KG1 (cell line): ENCODE data around the gene POU2AF2.
"Not testable (repeated sequence)": the region's sequence is repeated elsewhere in the genome, so short reads cannot be mapped to it uniquely, and the experiment has no call there.

Experiments
- DNase-seq: peaks from one replicate; lab custom pipeline; 2025; lab: John Stamatoyannopoulos, UW

POU2AF2 gene

DNA sequence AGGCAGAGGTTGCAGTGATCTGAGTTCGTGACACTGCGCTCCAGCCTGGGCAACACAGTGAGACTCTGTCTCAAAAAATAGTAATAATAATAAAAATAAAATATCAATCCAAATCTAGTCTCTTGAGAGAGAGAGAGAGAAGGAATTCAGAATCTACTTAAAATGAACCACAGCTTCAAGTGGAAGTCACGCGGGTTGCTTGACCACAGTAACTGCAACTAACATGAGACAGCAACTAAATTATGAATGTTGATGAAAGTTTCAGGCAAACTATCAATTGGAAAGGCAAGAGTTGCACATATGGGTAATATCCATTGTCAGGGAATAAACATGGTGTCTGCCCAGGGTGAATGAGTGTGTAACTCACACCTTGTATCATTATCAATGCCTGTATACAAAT, 12.5 kb downstream of the POU2AF2 start:
- DNase-seq = no peak

DNA sequence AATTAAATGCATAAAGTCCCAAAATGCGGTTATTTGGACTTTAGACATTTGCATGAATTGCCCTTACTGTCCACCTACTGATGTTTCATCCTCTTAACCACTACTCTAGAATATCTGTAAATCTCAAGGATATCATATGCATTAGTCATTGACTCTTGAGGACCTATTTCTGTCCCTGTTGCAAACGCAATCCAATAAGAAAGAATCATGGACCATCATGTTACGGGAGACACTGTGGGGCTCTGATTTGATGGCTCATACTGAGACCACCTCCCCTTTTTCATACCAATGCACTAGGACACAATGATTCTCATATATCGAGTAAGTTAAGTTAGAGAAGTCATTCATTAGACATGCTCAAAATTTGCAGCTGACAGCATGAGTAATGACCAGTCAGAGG, 14.4 kb downstream of the POU2AF2 start:
- DNase-seq = no peak

DNA sequence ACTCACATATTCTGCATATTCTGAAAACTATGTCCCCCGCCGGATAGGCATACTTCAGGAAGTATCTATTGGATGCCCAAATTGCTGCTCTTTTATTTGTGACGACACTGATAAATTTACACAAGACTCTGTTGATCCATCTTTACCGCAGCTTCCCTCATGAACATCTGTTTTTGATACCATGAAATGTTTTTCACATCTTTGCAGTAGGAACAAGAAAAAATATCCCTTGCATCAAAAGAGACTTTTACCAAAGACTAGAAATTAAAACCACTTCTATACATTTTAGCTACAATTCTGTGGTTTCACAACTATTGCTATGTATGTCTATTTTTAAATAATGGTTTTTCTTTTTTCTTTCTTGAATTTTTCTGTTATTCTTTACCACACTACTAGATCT, 15.3 kb downstream of the POU2AF2 start:
- no peak for DNase-seq

DNA sequence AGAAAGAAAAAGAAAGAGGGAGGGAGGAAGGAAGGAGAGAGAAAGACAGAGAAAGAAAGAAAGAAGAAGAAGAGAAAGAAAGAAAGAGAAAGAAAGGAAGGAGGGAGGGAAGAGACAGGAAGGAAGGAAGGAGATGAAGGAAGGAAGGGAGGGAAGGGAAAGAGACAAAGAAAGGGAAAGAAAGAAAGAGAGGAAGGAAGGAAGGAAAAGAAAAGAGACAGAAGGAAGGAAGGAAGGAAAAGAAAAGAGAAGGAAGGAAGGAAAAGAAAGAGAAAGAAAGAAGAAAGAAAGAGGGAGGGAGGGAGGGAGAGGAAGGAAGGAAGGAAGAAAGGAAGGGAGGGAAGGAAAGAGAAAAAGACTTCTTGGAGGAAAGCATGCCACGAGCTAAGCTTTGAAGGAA, 19.1 kb downstream of the POU2AF2 start:
- no peak for DNase-seq

DNA sequence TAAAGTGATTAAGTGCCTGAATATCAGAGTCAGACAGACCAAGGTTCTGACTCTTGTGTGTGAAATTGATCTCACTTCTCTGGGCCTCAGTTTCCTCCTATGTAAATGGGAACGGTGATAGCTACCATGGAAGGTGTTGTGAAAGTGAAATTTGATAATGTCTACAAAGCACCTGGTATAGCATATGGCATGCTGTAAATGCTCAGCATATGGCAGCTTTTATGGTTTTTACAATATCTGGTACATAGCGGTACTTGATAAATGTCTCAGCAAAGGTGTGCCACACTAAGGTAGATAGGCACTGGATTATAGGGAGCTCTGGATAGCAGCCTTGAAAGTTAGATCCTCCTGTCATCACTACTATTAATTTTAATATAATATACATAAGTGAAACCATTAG, 19.9 kb downstream of the POU2AF2 start:
- DNase-seq = no peak

DNA sequence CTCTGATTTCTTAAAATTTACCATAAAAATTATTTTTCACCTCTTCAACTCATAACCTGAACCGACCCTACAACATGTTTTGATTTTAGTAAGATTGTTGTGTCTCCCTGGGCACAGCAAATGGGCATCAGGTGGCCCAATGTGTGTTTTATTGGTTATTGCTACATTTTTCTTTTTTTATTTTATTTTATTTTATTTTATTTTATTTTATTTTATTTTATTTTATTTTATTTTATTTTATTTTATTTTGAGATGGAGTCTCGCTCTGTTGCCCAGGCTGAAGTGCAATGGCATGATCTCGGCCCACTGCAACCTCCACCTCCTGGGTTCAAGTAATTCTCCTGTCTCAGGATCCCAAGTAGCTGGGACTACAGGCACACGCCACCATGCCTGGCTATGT, 22.8 kb downstream of the POU2AF2 start:
- DNase-seq = not testable (repeated sequence)

DNA sequence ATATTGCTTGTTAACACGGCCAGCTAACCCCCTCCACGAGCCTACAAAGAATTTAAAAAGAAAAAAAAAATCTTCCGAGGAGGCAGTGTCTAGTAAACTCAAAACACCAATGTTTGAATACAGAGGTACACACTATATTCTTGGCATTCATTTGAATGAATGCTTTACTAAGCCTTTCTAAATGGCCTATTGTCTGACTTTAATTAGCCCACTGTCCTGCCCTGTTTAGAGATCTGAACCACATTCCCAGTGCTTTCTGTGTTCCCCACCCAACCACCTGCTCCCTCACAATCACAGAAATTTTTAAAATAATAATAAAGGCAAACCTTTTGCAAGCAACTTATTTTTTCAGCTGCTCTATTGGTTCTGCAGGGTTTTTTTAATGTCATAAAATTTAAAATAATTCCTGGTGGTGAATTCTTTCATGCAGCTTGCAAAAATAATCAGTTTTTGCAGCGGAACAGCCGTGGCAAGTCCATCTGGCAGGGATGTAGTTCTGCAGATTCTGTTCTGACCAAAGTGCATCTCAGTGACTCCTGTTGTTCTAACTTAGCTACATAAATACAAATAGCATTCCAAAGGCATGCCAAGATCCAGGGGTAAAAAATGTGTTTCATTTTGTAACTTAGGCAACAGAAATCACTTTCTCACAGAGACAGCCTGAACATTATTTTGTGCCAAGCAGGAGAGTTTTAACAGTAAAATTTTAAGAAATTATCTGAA, 23.8 kb downstream of the POU2AF2 start:
- no peak for DNase-seq

DNA sequence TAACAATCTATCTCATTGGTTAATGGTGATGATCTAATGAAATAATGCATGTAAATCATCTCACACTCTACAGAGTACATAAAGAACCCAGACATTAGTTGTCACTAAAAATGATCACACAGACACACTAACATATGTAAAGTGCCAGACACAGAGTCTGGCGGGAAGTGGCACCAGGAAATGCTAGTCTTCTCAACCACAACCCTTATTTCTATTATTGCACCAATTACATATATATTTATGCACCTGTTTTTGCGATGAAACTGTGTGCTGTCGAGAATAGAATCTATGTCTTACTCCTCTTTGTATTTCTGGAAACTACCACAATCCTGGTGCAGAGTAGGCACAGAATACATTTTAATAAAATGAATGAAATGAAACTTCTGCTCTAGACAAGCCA, 26.9 kb downstream of the POU2AF2 start:
- DNase-seq = no peak

DNA sequence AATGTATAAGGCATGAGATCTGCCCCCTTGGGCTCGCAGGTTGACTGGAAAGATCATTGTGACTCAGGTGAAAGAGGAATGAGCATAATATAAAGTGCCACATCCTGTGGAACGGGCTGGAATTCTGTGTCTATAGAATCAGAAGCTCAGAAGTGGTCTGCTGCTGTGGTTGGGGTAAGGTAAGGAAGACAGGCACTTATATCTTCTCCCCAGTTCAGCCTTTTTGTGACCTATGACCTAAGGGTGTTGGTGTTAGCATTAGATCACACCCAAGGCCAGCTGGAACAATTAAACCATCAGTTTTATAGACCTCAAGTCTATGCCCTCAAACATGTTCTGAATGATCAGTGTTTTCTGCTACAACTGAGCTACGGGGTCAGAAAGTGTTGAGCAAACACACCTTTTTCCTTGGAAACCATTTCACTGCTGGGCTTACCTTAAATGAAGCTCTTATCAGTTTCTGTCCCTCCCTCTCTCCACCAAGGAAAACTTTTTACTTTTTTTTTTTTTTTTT, 37.1 kb downstream of the POU2AF2 start:
- no peak for DNase-seq

DNA sequence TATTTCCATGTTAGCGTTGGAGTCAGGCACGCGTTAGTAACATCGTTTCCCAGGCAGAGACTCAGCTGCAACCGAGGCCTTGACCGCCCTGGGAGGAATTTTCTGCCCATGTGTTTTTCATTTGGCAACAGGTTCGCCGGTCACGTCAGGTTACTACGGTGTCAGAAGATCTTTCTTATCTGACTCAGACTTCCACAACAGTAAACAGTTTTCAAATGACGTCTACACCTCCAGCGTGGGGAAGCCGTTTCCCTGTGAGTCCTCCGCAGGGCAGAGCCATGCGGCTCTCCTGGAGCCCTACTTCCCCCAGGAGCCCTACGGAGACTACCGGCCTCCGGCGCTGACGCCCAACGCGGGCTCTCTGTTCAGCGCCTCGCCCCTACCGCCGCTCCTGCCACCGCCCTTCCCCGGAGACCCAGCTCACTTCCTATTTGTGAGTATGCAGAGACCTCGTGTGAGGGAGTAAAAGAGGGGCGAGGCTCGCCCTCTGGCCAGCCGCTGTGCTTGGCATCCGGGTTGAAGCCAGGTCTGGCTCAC, 38.5 kb downstream of the POU2AF2 start:
- no peak for DNase-seq

DNA sequence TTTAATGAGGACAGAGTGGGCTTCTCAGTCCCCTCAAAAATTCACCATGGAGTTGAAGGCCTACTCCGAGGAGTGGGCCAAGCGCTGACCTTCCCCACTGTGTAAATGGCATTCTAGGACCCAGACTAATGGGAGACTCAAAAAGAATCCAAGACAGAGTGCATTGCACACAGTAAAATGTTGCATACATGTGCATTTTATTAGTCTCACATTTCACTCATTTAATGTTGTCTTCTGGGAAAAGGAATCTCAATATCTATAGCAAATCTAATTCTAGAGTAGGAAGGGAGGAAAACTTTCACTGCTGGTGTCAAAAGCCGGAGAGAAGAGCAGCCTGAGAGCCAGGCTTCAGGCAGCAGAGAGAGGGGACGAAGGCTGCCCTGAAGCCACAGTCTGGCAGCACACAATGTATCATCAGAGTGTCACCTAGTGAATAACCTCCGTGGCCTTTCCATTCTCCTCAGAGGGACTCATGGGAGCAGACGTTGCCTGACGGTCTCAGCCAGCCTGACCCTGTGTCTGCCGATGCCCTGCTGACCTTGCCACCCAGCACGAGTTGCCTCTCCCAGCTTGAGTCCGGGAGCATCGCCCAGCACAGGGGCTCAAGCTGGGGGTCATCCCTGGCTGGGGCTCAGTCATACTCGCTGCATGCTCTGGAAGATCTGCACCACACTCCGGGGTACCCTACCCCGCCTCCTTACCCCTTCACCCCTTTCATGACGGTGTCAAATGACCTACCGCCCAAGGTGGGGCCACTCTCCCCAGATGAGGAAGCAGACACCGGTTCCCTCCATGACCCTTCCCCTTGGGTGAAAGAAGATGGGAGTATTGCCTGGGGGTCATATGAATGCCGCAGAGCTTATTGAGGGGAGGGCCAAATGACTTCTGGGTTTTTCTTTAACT, 39.9 kb downstream of the POU2AF2 start:
- DNase-seq = no peak

DNA sequence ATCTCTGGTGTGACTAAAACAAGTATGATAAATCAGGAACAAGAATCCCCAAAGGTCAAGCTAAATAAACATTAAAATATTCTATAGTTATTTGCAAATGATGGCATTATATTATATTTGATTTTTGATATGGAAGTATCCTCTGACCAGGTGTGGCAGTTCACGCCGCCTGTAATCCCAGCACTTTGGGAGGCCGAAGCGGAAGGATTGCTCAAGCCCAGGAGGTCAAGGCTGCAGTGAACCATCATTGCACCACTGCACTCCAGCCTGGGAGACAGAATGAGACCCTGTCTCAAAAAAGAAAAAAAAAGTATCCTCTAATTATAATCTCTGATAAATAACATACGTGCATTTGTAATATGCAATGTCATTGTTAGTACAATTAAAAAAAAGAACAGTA, 46.2 kb downstream of the POU2AF2 start:
- no peak for DNase-seq

DNA sequence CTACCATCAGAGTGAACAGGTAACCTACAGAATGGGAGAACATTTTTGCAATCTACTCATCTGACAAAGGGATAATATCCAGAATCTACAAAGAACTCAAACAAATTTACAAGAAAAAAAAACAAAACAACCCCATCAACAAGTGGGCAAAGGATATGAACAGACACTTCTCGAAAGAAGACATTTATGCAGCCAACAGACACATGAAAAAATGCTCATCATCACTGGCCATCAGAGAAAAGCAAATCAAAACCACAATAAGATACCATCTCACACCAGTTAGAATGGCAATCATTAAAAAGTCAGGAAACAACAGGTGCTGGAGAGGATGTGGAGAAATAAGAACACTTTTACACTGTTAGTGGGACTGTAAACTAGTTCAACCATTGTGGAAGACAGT, 46.9 kb downstream of the POU2AF2 start:
- not testable (repeated sequence) for DNase-seq

DNA sequence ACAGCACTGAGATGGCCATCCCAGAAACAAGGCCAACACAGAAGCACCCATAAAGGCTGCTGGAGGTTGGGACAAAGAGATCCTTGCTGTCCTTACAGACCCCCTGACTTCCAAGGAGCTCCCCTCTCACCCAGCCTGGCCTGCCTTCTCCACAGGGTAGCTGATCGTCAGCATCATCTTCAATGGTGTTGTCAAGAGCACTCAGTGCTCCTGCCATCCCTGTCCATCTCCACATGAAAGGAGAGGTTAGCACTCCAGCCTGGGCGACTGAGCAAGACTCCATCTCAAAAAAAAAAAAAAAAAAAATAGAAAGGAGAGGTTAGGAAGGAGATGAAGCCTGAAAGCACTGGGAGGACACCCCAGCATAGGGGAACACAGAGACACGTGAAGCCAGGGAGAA, 50.7 kb downstream of the POU2AF2 start:
- no peak for DNase-seq

DNA sequence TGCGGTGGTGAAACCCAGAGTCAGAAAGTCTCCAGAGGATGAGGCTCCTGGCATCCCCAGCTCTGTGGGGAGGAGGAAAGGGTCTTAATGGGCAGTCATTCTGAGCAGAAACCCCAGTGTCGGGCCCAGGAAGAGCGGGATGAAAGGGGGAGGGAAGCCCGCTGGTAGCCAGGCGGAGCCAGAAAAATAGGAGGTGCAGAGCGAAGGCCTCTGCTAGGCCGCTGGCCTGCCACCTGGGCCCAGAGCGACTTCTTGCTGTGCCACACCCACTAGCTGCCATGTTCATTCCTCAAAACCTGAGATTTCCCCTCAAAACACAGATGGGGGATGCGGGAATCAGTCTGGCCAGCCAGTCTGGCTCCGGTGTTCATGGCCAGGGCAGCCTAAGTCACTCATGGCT, 52.2 kb downstream of the POU2AF2 start:
- no peak for DNase-seq

DNA sequence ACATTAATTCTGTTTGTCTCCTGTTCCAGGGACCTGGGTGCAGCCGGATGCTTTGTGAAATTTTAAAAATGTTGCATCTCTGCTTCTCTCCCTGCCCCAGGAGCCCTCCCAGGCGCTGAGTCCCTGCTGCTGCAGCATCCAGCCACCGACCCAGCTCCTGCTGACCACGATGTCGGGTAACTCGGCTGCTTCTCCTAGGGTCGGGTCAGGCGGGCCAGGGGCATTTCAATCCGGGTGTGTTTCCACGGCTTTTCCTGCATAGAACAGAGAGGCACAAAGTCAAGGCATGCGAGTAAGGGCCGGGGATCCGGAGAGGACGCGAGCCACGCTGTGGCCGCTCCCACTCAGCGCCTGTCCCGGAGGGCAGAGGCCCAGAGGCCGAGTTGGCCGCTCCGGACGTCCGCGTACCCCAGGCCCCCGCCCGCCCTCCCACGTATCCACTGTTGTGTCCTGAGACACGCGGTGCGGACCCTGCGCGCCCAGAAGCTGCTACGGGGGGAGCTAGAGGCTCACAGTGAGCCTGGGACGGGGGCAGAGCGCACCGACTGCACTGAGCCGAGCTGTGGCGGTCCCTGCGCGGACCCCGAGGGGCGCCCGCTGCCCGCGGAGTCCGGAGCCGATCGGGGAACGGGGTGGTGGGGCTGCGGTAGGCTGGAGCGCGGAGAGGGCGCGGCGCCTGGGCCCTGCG, 53.0 kb downstream of the POU2AF2 start, which contains the start of gene POU2AF3:
Gene POU2AF3, plus strand, starts transcription at position 134 of the 688 bp plus-strand sequence. Its CDS starts 36 bp downstream, at position 170.
- no peak for DNase-seq

DNA sequence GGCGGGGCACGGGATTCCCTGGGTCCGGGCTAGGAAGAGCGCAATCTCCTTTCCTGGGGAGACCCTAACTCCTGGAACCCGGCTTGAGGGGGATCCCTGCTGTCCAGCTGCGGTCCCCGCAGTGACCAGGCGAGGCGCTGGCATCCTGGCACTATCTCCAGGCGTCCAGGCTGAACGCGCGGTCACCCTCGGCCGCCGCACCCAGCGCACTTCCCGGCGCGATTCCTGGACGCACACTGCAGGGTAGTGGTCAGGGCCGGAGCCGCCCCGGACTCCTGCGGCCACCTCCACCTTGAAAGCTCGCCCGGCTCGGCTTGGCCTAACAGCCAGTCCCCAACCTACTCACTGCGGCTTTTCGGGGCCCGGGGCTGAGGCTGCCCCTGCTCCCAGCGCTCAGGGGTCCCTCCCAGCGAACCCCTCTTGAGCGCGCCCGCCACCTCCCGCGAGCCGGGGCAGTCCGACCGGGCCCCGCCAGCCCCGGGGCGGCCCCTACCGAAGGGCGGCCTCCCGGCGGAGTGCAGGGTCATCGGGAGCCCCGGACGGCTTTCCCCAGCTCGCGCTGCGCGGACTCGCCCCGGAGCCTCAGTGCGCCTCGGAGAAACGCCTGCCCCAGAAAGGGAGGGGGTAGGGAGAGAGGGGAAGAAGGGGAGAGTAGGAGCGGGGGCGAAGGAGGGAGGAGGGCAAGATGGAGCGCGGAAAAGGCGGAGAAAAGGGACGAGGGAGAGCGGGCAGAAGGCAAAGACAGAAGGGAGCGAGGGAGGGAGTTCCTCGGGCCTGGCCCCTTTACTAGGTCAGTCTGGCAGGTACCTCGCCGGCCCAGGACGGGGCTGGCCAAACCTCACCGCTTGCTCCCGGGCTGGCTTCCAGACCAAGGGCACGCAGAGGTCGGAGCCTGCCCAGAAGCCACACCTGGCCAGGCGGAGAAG, 53.8 kb downstream of the POU2AF2 start:
- no peak for DNase-seq

DNA sequence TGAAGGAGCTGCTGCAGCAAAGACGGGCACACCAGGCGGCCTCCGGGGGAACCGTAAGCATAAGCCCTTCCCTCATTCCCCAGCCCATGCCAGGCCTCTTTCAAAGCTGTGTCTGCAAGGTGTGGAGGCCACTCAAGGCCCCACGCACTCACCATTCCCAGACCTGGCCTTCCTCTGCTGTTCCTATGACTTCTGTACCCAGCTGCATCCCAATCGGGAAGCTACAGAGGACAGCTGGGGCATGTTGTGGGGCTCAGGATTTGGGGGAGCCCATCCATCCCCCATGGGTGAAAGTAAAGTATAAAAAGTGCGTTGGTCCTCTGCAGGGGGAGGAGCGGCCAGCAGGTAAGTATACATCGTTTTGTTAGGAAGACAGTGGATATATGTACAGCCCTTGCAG, 55.0 kb downstream of the POU2AF2 start:
- no peak for DNase-seq

DNA sequence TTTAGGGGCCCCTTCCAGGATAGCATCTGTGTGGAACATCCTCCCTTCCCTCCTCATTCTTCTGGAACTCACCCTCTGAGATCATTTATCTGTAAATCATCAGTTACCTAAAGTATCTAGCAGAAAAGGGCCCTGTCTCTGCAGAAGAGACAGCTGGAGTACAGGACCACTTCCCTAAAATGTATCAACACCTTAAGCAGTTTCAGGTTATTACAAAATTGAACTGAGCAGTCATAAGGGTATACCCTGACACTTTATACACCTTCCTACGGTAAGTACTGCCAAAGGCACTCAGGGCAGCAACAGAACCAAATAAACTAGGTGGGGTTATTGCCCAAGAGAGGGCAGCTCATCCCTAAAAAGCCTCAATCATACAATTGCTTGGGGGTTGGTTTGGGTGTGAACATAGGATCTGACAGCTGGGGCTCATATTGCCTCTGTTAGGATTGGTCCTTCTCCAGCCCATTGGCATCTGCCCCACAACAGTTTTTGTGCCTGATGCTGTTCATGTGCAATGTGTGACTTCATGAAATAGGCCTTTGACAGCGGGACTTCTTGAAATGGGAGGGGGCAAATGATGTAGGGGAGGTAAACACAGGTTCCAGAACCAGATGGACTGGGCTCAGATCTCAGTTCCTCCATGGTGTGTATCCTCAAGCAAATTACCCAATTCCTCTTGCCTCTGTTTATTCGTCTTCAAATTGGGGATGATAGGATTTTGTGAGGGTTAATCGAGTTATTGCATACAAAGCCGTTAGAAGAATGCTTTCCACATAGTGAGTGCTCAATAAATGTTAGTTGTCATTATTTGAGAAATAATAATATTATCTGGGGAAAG, 55.7 kb downstream of the POU2AF2 start:
- no peak for DNase-seq

DNA sequence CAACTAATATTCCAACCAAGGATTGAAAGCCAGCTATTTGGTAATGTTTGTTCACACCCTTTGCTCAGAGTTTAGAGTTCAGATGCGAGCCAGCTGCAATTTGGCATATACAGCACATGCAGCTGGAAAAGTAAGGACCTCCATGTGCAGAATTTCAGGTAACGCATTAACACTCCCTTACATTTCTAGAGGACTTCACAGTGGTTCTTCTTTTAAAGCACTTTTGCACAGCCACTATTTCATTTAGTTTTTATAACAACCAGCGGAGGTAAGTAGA, 56.3 kb downstream of the POU2AF2 start:
- no peak for DNase-seq
